ENCODE data around the gene GABRG3. TPM values are rescaled to one million over a fixed set of nuclear protein-coding genes. Genes with fewer than 3 reads are reported as not detected.

Gene GABRG3
- total and polyA plus RNA-seq, 2 donors, result 0.71 to 2.0 TPM

DNA sequence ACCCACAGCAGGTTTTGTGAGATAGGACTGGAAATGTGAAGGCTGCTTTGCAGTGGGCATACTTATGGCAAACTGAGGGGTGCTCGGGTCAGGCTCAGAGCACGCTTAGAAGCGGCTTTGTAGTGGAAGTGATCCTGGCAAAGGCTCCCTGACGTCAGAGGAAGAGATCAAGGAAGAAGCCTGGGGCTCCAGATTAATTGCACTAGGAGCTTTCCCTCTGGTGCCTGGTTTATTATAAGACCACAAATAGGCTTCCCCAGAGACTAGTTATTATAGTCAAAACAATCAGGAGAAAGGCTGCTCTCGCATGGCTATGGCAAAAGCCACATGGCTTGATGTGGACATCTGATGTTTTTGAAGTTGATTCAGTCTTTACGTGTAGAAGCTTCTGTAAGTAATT is 515.1 kb downstream of the GABRG3 start:
- no peak overlapping the region for H3K4me3 ChIP-seq (ENCODE audit: low read length in 2 of 2)
- peaks cover 0 to 5% of the 10 kb centered on the region in 2 donors for H3K9me3 ChIP-seq (ENCODE audit: control insufficient read depth in 2 of 2, insufficient read depth in 1 of 2, low read length in 1 of 2)
- no peak overlapping the region for H3K27ac ChIP-seq (ENCODE audit: low read depth in 1 of 2, low read length in 1 of 2)
- WGBS, result 77% methylated on average over 6 of the region's 6 CpGs
- H3K4me1 ChIP-seq (ENCODE audit: control insufficient read depth in 2 of 2, insufficient read depth in 2 of 2, low read length in 2 of 2), result no peaks in the 10 kb centered on the region
- H3K27me3 ChIP-seq (ENCODE audit: control insufficient read depth in 2 of 2, insufficient read depth in 1 of 2, low read length in 1 of 2), result no peaks in the 10 kb centered on the region
- no peak for DNase-seq (ENCODE audit: low read depth in 6 of 9, low spot score in 9 of 9)
- H3K36me3 ChIP-seq (ENCODE audit: control insufficient read depth in 2 of 2, insufficient read depth in 2 of 2, low read length in 1 of 2), result no peaks in the 10 kb centered on the region

DNA sequence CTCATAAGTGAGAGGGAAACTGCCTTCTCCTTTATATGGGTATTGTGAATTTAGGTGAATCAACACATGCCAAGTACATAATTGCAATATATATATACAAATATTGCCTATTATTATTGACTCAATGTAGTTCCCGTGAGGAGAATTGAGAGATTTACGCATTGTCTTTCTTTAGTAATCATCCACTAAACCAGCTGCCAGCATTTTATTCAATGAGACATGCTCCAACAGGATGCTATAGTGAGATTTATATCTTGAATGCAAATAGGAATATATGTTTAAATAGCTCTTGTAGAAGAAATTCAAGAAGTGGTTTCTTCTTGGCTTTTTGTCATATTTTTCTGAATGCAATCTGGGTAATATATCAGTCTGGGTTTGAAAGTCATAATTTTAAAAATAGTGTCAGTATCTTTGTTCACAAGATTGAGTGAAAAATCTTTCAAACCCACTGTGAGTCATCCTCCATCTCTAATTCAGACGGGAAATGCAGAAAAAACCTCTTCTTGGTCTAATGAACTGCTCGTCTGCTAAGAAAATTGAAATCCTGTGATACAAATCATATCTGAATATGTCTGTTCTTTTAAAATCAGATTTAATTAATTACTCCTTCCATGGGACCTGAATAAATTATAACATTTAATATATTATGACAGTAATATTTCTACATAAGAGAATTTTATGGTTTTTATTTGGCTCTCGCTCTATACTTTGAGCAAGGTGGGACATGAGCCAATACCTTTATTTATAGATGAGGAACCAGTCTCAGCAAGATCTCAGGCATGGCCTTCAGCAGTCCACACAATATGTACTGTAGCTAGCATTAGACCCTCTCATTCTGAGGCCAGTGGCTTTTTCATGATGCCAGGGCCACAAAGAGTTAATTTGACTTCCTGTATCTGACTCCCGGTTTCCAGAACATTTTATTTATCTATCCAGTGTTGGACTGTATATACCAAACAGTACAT is 516.0 kb downstream of the GABRG3 start:
- Histone ChIP-seq H3K36me3 (ENCODE audit: control insufficient read depth in 2 of 2, insufficient read depth in 2 of 2, low read length in 1 of 2) (no peaks in the 10 kb centered on the region), H3K27ac (ENCODE audit: low read depth in 1 of 2, low read length in 1 of 2) (no peak overlapping the region), H3K4me3 (ENCODE audit: low read length in 2 of 2) (no peak overlapping the region), H3K9me3 (ENCODE audit: control insufficient read depth in 2 of 2, insufficient read depth in 1 of 2, low read length in 1 of 2) (peaks cover 0 to 6% of the 10 kb centered on the region in 2 donors), H3K4me1 (ENCODE audit: control insufficient read depth in 2 of 2, insufficient read depth in 2 of 2, low read length in 2 of 2) (no peaks in the 10 kb centered on the region), H3K27me3 (ENCODE audit: control insufficient read depth in 2 of 2, insufficient read depth in 1 of 2, low read length in 1 of 2) (no peaks in the 10 kb centered on the region)
- no peak for DNase-seq (ENCODE audit: low read depth in 6 of 9, low spot score in 9 of 9)
- 73% methylated on average over 6 of the region's 6 CpGs for WGBS

- H3K4me3 ChIP-seq (ENCODE audit: low read length in 2 of 2), result no peak overlapping the region
- no peak for DNase-seq (ENCODE audit: low read depth in 6 of 9, low spot score in 9 of 9)
- 88% methylated on average over 11 of the region's 11 CpGs for WGBS
- no peaks in the 10 kb centered on the region for H3K27me3 ChIP-seq (ENCODE audit: control insufficient read depth in 2 of 2, insufficient read depth in 1 of 2, low read length in 1 of 2)
- no peaks in the 10 kb centered on the region for H3K36me3 ChIP-seq (ENCODE audit: control insufficient read depth in 2 of 2, insufficient read depth in 2 of 2, low read length in 1 of 2)
- H3K4me1 ChIP-seq (ENCODE audit: control insufficient read depth in 2 of 2, insufficient read depth in 2 of 2, low read length in 2 of 2), result no peaks in the 10 kb centered on the region
- peaks cover 0 to 7% of the 10 kb centered on the region in 2 donors for H3K9me3 ChIP-seq (ENCODE audit: control insufficient read depth in 2 of 2, insufficient read depth in 1 of 2, low read length in 1 of 2)
- H3K27ac ChIP-seq (ENCODE audit: low read depth in 1 of 2, low read length in 1 of 2), result no peak overlapping the region
These were observed 516.9 kb downstream of the GABRG3 start for GRCh38 chr15:27487846-27488245.

GRCh38 chr15:27490867-27491595 is 520.0 kb downstream of the GABRG3 start:
- H3K4me1 ChIP-seq (ENCODE audit: control insufficient read depth in 2 of 2, insufficient read depth in 2 of 2, low read length in 2 of 2), result no peaks in the 10 kb centered on the region
- no peak for DNase-seq (ENCODE audit: low read depth in 6 of 9, low spot score in 9 of 9)
- WGBS, result 82% methylated on average over 12 of the region's 12 CpGs
- no peaks in the 10 kb centered on the region for H3K27me3 ChIP-seq (ENCODE audit: control insufficient read depth in 2 of 2, insufficient read depth in 1 of 2, low read length in 1 of 2)
- no peaks in the 10 kb centered on the region for H3K36me3 ChIP-seq (ENCODE audit: control insufficient read depth in 2 of 2, insufficient read depth in 2 of 2, low read length in 1 of 2)
- H3K4me3 ChIP-seq (ENCODE audit: low read length in 2 of 2), result no peak overlapping the region
- no peak overlapping the region for H3K27ac ChIP-seq (ENCODE audit: low read depth in 1 of 2, low read length in 1 of 2)
- H3K9me3 ChIP-seq (ENCODE audit: control insufficient read depth in 2 of 2, insufficient read depth in 1 of 2, low read length in 1 of 2), result peaks cover 0 to 7% of the 10 kb centered on the region in 2 donors

DNA sequence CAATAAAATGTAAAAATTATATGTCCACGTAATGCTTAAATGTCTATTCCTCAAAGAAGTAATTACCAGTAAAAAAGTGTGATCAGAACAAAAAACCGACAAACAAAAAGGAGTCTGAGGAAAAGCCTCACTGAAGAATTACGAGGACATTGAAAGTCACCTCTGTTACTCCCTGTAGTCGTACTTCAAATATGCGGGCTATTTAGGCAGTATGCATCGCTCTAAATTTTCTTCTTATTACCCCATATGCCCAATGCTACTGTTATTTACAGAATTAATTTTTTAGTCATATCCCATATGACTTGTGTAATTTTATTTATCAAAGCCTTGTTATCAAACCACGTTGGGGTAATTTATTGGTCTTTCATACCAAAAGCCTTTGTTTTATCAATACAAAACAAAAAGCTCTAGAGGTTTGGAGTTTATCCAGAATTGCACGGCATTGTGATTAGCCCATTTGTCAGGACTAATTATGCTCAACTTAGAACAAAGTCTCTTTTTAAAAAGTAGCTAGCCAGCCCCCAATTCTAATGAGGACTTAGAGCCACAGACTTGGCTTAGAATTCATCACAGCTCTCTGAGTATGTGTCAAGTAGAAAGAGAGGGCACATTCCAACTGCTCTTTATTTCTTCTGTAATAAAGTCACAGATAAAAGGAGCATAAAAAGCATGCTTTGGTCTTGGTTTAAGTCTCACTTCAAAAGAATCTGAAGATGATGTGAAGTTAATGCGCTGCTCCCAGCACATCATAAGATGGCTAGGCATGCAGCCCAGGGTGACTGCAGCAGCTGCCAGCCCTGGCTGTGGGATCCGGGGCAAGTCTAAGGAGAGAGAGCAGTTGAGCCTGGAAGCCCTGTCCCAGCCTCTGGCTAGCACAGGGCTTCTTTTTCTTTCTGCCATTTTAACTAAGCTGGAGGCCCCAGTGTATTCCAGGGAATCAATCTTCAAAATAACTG is 521.0 kb downstream of the GABRG3 start:
- 87% methylated on average over 10 of the region's 10 CpGs for WGBS
- Histone ChIP-seq H3K36me3 (ENCODE audit: control insufficient read depth in 2 of 2, insufficient read depth in 2 of 2, low read length in 1 of 2) (no peaks in the 10 kb centered on the region), H3K27me3 (ENCODE audit: control insufficient read depth in 2 of 2, insufficient read depth in 1 of 2, low read length in 1 of 2) (no peaks in the 10 kb centered on the region), H3K4me3 (ENCODE audit: low read length in 2 of 2) (no peak overlapping the region), H3K9me3 (ENCODE audit: control insufficient read depth in 2 of 2, insufficient read depth in 1 of 2, low read length in 1 of 2) (peaks cover 0 to 7% of the 10 kb centered on the region in 2 donors), H3K4me1 (ENCODE audit: control insufficient read depth in 2 of 2, insufficient read depth in 2 of 2, low read length in 2 of 2) (no peaks in the 10 kb centered on the region), H3K27ac (ENCODE audit: low read depth in 1 of 2, low read length in 1 of 2) (no peak overlapping the region)
- no peak for DNase-seq (ENCODE audit: low read depth in 6 of 9, low spot score in 9 of 9)

DNA sequence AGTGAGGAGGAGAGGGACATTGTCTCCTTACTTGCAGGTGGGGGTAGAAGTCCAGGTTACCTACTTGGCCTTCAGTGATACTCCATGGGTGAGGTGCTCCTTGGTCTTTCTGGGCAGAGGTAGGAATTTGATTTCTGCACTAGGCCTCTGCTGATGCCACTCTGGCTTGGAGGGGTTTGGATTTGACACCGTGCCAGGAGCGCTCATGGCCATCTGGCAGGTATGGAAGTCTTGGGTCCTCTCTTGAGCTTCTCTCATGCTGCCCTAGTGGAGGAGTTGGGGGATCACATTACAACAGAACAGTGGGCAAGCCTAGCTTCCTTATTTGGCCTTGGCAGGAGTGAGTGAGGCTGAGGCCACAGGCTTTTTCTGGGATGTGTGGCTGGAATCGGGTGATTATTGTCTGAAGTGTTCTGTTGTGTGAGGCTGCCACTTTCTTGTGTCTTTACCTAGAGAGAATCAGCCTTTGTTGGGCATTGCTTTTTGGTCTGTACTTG is 525.0 kb downstream of the GABRG3 start:
- DNase-seq (ENCODE audit: low read depth in 6 of 9, low spot score in 9 of 9), result no peak
- H3K36me3 ChIP-seq (ENCODE audit: control insufficient read depth in 2 of 2, insufficient read depth in 2 of 2, low read length in 1 of 2), result no peaks in the 10 kb centered on the region
- H3K9me3 ChIP-seq (ENCODE audit: control insufficient read depth in 2 of 2, insufficient read depth in 1 of 2, low read length in 1 of 2), result peaks cover 2 to 5% of the 10 kb centered on the region in 2 donors
- no peaks in the 10 kb centered on the region for H3K4me1 ChIP-seq (ENCODE audit: control insufficient read depth in 2 of 2, insufficient read depth in 2 of 2, low read length in 2 of 2)
- H3K4me3 ChIP-seq (ENCODE audit: low read length in 2 of 2), result no peak overlapping the region
- no peaks in the 10 kb centered on the region for H3K27me3 ChIP-seq (ENCODE audit: control insufficient read depth in 2 of 2, insufficient read depth in 1 of 2, low read length in 1 of 2)
- H3K27ac ChIP-seq (ENCODE audit: low read depth in 1 of 2, low read length in 1 of 2), result no peak overlapping the region
- 93% methylated on average over 3 of the region's 3 CpGs for whole genome bisulfite sequencing

GRCh38 chr15:27498700-27499099 is 527.7 kb downstream of the GABRG3 start:
- DNase-seq (ENCODE audit: low read depth in 6 of 9, low spot score in 9 of 9), result no peak
- WGBS, result 95% methylated on average over 10 of the region's 10 CpGs
- H3K9me3 ChIP-seq (ENCODE audit: control insufficient read depth in 2 of 2, insufficient read depth in 1 of 2, low read length in 1 of 2), result peaks cover 0 to 2% of the 10 kb centered on the region in 2 donors
- H3K27ac ChIP-seq (ENCODE audit: low read depth in 1 of 2, low read length in 1 of 2), result no peak overlapping the region
- no peak overlapping the region for H3K4me3 ChIP-seq (ENCODE audit: low read length in 2 of 2)
- no peaks in the 10 kb centered on the region for H3K4me1 ChIP-seq (ENCODE audit: control insufficient read depth in 2 of 2, insufficient read depth in 2 of 2, low read length in 2 of 2)
- H3K36me3 ChIP-seq (ENCODE audit: control insufficient read depth in 2 of 2, insufficient read depth in 2 of 2, low read length in 1 of 2), result no peaks in the 10 kb centered on the region
- H3K27me3 ChIP-seq (ENCODE audit: control insufficient read depth in 2 of 2, insufficient read depth in 1 of 2, low read length in 1 of 2), result no peaks in the 10 kb centered on the region

GRCh38 chr15:27499191-27499590 is 528.2 kb downstream of the GABRG3 start:
- Histone ChIP-seq H3K27ac (ENCODE audit: low read depth in 1 of 2, low read length in 1 of 2) (no peak overlapping the region), H3K9me3 (ENCODE audit: control insufficient read depth in 2 of 2, insufficient read depth in 1 of 2, low read length in 1 of 2) (peaks cover 0 to 2% of the 10 kb centered on the region in 2 donors), H3K27me3 (ENCODE audit: control insufficient read depth in 2 of 2, insufficient read depth in 1 of 2, low read length in 1 of 2) (no peaks in the 10 kb centered on the region), H3K4me3 (ENCODE audit: low read length in 2 of 2) (no peak overlapping the region), H3K36me3 (ENCODE audit: control insufficient read depth in 2 of 2, insufficient read depth in 2 of 2, low read length in 1 of 2) (no peaks in the 10 kb centered on the region), H3K4me1 (ENCODE audit: control insufficient read depth in 2 of 2, insufficient read depth in 2 of 2, low read length in 2 of 2) (no peaks in the 10 kb centered on the region)
- DNase-seq (ENCODE audit: low read depth in 6 of 9, low spot score in 9 of 9), result no peak
- WGBS, result 83% methylated on average over 4 of the region's 4 CpGs
